OCI-LY1 (cell line): ENCODE measurements around the gene OR5I1.

Experiments
- H2AFZ ChIP-seq: fragments of 200-600 bp; sonication (generic), shearing (Covaris generic); 2 replicates; pipeline ENCODE4 v1.6.0; 2014; ENCODE audit warnings: antibody characterized with exemption, mild to moderate bottlenecking, low read length
- H3F3A ChIP-seq: fragments of 200-600 bp; sonication (generic), shearing (Covaris generic); 2 replicates; pipeline ENCODE4 v1.6.0; 2014; ENCODE audit warnings: mild to moderate bottlenecking, antibody characterized with exemption, low read length, moderate library complexity; ENCODE audit not compliant: insufficient read depth
- H3K27ac ChIP-seq: fragments of 200-600 bp; sonication (generic); 2 replicates; pipeline ENCODE4 v1.5.1; 2014; ENCODE audit warnings: low read length, mixed run types, mild to moderate bottlenecking, low read depth; ENCODE audit not compliant: poor library complexity, severe bottlenecking
- H3K27me3 ChIP-seq: fragments of 200-600 bp; sonication (generic); 2 replicates; pipeline ENCODE4 v1.6.0; 2014; ENCODE audit warnings: antibody characterized with exemption, mild to moderate bottlenecking, low read length, moderate library complexity; ENCODE audit not compliant: insufficient read depth
- H3K36me3 ChIP-seq: fragments of 200-600 bp; sonication (generic); 2 replicates; pipeline ENCODE4 v1.6.1; 2014; ENCODE audit warnings: mild to moderate bottlenecking, antibody characterized with exemption, low read length, moderate library complexity, mixed read lengths; ENCODE audit not compliant: insufficient read depth
- H3K4me1 ChIP-seq: fragments of 200-600 bp; sonication (generic); 2 replicates; pipeline ENCODE4 v1.5.1; 2014; ENCODE audit warnings: mild to moderate bottlenecking, low read length, moderate library complexity; ENCODE audit not compliant: insufficient read depth, severe bottlenecking
- H3K4me2 ChIP-seq: fragments of 200-600 bp; sonication (generic), shearing (Covaris generic); 2 replicates; pipeline ENCODE4 v1.6.1; 2014; ENCODE audit warnings: low read length
- H3K4me3 ChIP-seq: fragments of 200-600 bp; sonication (generic); 2 replicates; pipeline ENCODE4 v1.5.1; 2014; ENCODE audit warnings: low read length, low read depth, mild to moderate bottlenecking, mixed read lengths; ENCODE audit not compliant: poor library complexity, severe bottlenecking
- H3K79me2 ChIP-seq: fragments of 200-600 bp; shearing (Covaris generic); 2 replicates; pipeline ENCODE4 v1.6.1; 2016; ENCODE audit warnings: mixed run types, low read length, mixed read lengths; ENCODE audit not compliant: insufficient read depth
- H3K9ac ChIP-seq: fragments of 200-600 bp; sonication (generic), shearing (Covaris generic); 2 replicates; pipeline ENCODE4 v1.6.1; 2014; ENCODE audit warnings: mild to moderate bottlenecking, low read length, mixed read lengths
- H3K9me2 ChIP-seq: fragments of 200-600 bp; sonication (generic), shearing (Covaris generic); 2 replicates; pipeline ENCODE4 v1.6.1; 2014; ENCODE audit warnings: low read depth, mild to moderate bottlenecking, low read length, mixed read lengths
- H3K9me3 ChIP-seq: fragments of 200-600 bp; shearing (Covaris generic); 2 replicates; pipeline ENCODE4 v1.6.1; 2014; ENCODE audit warnings: low read length, mixed read lengths
- H4K20me1 ChIP-seq: fragments of 200-600 bp; sonication (generic), shearing (Covaris generic); 2 replicates; pipeline ENCODE4 v1.6.0; 2016; ENCODE audit warnings: mild to moderate bottlenecking, low read length; ENCODE audit not compliant: insufficient read depth
- CTCF ChIP-seq: fragments of 200-600 bp; sonication (generic), shearing (Covaris generic); IDR thresholded peaks from 2 replicates; pipeline ENCODE4 v1.5.1; 2017; ENCODE audit warnings: mild to moderate bottlenecking, antibody characterized with exemption, low read length, moderate library complexity, mixed read lengths
- EZH2 ChIP-seq: fragments of 200-600 bp; sonication (generic), shearing (Covaris generic); IDR thresholded peaks from 2 replicates; pipeline ENCODE4 v1.8.0; 2017; ENCODE audit warnings: borderline replicate concordance, mixed run types, mild to moderate bottlenecking, antibody characterized with exemption, low read length, moderate library complexity, mixed read lengths

The OR5I1 gene

GRCh38 chr11:55949330-55949729, 13.1 kb upstream of the OR5I1 start:
- no peak overlapping the region for H3K4me2 ChIP-seq
- H3K27ac ChIP-seq = no peak overlapping the region
- no peaks in the 10 kb centered on the region for H3K79me2 ChIP-seq
- H3K4me1 ChIP-seq = no peaks in the 10 kb centered on the region
- H3K9ac ChIP-seq = no peak overlapping the region
- H3F3A ChIP-seq = no peaks in the 10 kb centered on the region
- no peaks in the 10 kb centered on the region for H4K20me1 ChIP-seq
- no peaks in the 10 kb centered on the region for H3K27me3 ChIP-seq
- no peaks in the 10 kb centered on the region for H3K36me3 ChIP-seq
- H3K4me3 ChIP-seq = no peak overlapping the region
- no peaks in the 10 kb centered on the region for H3K9me3 ChIP-seq
- H3K9me2 ChIP-seq = no peaks in the 10 kb centered on the region
- TF ChIP-seq CTCF = no peak
- TF ChIP-seq EZH2 = no peak
- no peak overlapping the region for H2AFZ ChIP-seq

GRCh38 chr11:55942785-55943392, 6.7 kb upstream of the OR5I1 start:
- no peaks in the 10 kb centered on the region for H3K9me2 ChIP-seq
- no peak overlapping the region for H3K4me3 ChIP-seq
- no peaks in the 10 kb centered on the region for H3K27me3 ChIP-seq
- H3K4me1 ChIP-seq = no peaks in the 10 kb centered on the region
- no peaks in the 10 kb centered on the region for H3K9me3 ChIP-seq
- H3K36me3 ChIP-seq = no peaks in the 10 kb centered on the region
- H3F3A ChIP-seq = no peaks in the 10 kb centered on the region
- no peak overlapping the region for H3K27ac ChIP-seq
- H2AFZ ChIP-seq = no peak overlapping the region
- no peak overlapping the region for H3K4me2 ChIP-seq
- H4K20me1 ChIP-seq = no peaks in the 10 kb centered on the region
- no peak overlapping the region for H3K9ac ChIP-seq
- H3K79me2 ChIP-seq = no peaks in the 10 kb centered on the region
- TF ChIP-seq CTCF = peak; percentile 68
- TF ChIP-seq EZH2 = no peak

- Histone ChIP-seq H3F3A (no peaks in the 10 kb centered on the region), H3K9me3 (no peaks in the 10 kb centered on the region), H3K4me1 (no peaks in the 10 kb centered on the region), H3K9ac (no peak overlapping the region), H3K27me3 (no peaks in the 10 kb centered on the region), H3K4me2 (no peak overlapping the region), H3K9me2 (no peaks in the 10 kb centered on the region), H2AFZ (no peak overlapping the region), H3K27ac (no peak overlapping the region), H3K36me3 (no peaks in the 10 kb centered on the region), H4K20me1 (no peaks in the 10 kb centered on the region), H3K79me2 (no peaks in the 10 kb centered on the region), H3K4me3 (no peak overlapping the region)
- TF ChIP-seq CTCF (no peak), EZH2 (no peak)
Measured at GRCh38 chr11:55920537-55920936, 15.7 kb downstream of the OR5I1 start.
